Measurements from ENCODE around the gene RETN. TPM values are rescaled to one million over a fixed set of nuclear protein-coding genes. Genes with fewer than 3 reads are reported as not detected.

RETN gene
- total RNA-seq, 4 donors from 2014 or later, result 1.5 to 1.8 TPM; not detected in 2

DNA sequence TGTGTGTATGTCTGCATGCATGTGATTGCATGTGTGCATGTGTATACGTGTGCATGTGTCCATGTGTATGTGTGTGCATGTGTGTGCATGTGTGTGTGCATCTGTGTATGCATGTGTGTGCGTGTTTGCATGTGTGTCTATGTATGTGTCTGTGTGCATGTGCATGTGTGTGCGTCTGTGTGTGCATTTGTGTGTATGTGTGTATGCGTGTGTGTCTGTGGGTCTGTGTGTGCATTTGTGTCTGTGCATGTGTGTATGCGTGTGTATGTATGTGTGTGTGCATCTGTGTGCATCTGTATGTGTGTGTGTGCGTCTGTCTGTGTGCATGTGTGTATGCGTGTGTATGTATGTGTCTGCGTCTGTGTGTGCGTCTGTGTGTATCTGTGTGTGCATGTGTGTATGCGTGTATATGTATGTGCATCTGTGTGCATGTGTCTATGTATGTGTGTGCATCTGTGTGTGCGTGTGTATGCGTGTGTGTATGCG is 28.9 kb upstream of the RETN start:
- TF ChIP-seq, protein P1, sequence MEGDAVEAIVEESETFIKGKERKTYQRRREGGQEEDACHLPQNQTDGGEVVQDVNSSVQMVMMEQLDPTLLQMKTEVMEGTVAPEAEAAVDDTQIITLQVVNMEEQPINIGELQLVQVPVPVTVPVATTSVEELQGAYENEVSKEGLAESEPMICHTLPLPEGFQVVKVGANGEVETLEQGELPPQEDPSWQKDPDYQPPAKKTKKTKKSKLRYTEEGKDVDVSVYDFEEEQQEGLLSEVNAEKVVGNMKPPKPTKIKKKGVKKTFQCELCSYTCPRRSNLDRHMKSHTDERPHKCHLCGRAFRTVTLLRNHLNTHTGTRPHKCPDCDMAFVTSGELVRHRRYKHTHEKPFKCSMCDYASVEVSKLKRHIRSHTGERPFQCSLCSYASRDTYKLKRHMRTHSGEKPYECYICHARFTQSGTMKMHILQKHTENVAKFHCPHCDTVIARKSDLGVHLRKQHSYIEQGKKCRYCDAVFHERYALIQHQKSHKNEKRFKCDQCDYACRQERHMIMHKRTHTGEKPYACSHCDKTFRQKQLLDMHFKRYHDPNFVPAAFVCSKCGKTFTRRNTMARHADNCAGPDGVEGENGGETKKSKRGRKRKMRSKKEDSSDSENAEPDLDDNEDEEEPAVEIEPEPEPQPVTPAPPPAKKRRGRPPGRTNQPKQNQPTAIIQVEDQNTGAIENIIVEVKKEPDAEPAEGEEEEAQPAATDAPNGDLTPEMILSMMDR (IDR thresholded peaks at IDR 0.05; ENCODE audit: low read depth), result no peak

DNA sequence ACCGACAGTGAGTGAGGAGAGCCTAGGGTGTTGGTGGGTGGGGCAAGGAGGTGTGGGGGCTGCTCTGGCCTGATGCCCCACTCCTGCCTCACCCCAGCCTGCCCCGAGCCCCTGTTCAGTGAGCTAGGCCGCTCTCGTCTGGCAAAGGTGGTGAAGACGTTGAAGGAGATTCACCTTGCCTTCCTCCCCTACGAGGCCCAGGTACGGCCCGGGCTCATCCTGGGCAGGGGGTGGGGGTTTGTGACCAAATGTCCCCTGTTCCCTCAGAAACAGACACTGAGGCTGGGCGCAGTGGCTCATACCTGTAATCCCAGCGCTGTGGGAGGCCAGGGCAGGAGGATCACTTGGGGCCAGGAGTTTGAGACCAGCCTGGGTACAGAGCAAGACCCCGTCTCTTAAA is 28.0 kb upstream of the RETN start:
- TF ChIP-seq, protein P1 (IDR thresholded peaks at IDR 0.05; ENCODE audit: low read depth), result no peak

GRCh38 chr19:7641290-7642276 is 27.3 kb upstream of the RETN start:
- TF ChIP-seq, protein P1 (IDR thresholded peaks at IDR 0.05; ENCODE audit: low read depth), result no peak

- TF ChIP-seq, protein P1 (IDR thresholded peaks at IDR 0.05; ENCODE audit: low read depth), result no peak
Observed at GRCh38 chr19:7642295-7643030, 26.4 kb upstream of the RETN start.

- TF ChIP-seq, protein P1 (IDR thresholded peaks at IDR 0.05; ENCODE audit: low read depth), result no peak
Observed at GRCh38 chr19:7643031-7643415, 25.8 kb upstream of the RETN start.

DNA sequence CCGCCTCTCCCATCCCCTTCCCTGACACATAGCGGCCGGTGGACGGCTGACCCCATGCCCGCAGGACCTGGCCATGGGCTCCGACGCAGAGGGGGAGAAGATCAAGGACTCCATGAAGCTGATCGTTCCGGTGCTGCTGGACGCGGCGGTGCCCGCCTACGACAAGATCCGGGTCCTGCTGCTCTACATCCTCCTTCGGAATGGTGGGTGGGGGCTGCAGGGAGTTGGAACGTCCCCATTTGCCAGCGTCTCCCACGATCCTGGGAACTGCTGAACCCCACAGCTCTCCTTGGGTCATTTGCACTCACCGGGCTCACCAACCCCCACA is 24.3 kb upstream of the RETN start:
- TF ChIP-seq, protein P1 (IDR thresholded peaks at IDR 0.05; ENCODE audit: low read depth), result no peak

GRCh38 chr19:7645163-7645562 is 23.7 kb upstream of the RETN start:
- TF ChIP-seq, protein P1 (IDR thresholded peaks at IDR 0.05; ENCODE audit: low read depth), result no peak

All from subcutaneous adipose tissue (tissue), 4 donors.